G401.6 (cell line): ENCODE results near the gene DELE1.
A peak's percentile ranks its signal among the peaks of the same experiment; 100 is the strongest.

Experiments used
- FAIRE-seq: peaks from 2 replicates; lab custom pipeline; 2012; peaks lifted over from hg19 to GRCh38; lab: Jason Lieb, UNC

DELE1 gene

DNA sequence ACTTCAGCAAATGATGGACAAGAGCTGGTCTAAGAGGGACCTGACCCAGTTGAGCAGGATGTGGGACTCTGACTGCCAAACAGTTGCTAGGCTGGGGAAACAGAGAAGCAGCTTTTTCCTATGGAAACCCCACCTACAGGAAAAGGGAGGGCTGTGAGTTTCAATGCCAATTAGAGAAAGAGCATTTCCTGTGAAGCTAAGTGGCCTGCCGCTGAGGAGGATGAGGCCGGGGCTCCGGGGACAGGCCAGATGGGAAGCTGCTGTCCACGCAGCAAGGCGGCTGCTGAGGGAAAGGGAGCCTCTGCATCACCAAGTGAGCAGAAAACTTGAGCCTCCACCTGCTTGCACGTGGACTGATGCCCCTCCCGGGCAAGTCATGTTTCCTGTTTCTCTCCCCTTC, 34.4 kb downstream of the DELE1 start, which contains the start of gene PCDH12:
PCDH12 (minus strand) TSS at position 90 of the 400 bp plus-strand sequence. CDS start 351 bp downstream, outside the sequence.
- FAIRE-seq, result no peak

DNA sequence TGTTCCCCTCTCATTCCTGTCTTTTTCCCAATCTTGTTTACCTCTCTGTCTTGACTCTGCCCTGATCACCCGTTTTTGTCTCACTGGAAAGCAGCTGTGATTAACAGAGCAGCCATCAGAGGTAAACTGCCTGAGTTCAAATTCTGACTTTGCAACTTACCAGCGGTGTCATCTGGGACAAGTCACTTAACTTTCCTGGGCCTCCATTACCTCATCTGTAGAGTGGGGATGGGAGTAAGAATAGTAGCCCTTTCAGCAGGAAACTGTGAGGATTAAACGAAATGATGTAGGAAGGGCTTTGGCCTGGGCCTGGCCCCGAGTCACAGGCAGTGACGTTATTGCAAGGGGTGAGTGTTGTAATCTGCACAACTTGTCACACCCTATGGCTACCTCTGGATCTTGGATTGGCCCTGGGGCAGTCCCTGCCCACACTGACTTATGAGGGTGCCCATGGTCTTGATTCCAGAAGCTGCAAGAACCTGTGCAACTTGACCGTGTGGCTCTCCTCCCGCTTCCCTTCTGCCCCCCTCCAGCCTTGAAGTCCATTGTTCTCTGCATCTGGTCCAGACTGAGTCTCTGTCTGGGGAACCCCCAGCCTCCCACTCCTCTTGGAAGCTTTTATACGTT, 35.0 kb downstream of the DELE1 start:
- FAIRE-seq, result no peak

DNA sequence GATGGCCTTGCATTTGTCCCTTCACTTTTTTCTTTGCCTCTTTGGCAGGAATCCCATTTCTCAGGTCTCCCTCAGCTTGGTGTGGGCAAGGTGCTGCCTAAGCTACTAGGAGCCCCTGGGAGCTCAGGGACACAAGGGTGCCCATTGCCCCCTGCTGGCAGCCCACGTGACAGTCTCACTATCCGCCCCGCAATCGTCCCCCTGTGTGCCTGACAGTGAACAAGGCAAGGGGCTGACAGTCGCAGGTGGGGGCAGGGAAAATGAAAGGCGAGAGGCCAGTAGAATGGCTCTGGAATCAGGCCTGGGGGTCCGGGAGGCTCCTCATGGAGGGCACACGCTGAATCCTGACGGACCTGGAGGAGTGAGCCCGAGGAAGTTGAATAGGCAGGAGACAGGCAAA, 36.3 kb downstream of the DELE1 start:
- no peak for FAIRE-seq

DNA sequence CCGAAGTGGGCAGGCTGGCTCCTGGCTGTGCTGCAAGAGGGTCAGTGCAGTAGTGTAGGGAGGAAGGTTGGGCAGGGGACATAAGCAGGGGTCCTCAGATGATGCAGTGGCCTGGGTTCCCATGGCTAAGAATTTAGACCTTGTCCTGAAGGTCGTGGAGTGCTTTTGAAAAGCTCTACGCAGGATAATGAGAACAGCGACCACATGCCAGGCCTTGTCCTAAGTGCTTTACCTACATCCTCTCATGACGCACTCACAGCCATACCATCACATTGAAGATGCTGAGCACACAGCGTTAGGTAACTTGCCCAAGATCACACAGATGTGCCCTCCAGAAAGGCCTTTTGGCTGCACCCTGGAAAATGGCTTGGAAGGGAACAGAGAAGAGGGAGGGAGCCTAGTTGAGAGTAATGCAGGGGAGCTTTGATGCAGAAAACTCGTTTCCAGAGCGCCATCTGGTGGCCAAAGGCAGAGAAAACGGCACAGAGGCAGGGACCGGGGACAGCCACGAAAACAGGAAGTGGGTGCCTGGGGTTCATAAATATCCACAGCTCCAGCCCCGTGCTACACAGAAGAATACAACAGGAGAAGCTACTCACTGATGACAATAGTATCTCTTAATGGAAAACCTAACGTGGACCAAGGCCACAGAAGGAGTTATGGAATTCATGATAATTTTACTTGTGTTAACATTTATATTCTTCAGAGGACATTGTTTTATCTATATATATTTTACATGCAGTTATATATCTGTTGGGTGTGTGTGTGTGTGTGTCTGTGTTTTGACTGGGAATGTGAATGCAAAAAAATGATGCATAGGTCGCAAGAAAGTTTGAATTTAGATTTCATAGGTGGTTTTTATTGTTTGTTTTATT, 37.0 kb downstream of the DELE1 start:
- FAIRE-seq, result peak; percentile 84

DNA sequence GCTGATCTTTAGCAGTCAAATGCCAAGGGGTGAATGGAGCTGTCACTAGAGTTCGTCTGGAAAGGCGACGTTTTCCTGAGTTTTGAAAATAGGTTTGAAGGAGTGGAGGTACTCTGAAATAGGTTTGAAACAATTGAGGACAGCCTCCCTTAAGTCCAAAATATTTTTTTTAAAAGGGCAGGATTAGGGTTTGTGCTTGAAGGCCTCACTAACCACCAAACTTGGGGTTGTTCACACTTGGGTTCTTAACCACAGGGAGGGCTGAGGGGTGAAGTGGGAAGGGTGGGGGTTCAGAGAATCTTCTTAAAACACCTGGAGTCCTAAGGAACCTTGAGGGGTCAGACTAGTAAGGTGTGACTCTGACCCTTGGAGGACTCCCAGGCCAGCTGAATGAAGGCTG, 37.8 kb downstream of the DELE1 start:
- no peak for FAIRE-seq

DNA sequence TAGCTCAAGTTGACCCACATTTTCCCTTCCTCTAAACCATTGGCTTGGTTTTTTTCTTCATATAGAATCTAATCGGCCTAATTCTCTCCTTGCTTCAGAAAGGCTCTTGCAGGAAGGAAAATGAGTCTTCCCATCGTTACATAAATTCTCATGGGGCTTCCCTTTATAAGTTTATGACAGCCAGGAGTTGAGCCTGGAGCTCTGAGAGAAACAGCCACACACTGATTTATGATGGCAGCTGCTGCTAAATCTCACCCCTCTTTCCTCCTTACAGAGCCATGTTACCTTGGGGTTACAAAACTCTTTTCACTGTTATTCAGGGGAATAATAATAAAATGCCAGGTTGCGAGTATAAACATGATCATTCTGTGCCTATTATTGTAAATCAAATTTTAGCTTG, 40.0 kb downstream of the DELE1 start:
- FAIRE-seq, result no peak

DNA sequence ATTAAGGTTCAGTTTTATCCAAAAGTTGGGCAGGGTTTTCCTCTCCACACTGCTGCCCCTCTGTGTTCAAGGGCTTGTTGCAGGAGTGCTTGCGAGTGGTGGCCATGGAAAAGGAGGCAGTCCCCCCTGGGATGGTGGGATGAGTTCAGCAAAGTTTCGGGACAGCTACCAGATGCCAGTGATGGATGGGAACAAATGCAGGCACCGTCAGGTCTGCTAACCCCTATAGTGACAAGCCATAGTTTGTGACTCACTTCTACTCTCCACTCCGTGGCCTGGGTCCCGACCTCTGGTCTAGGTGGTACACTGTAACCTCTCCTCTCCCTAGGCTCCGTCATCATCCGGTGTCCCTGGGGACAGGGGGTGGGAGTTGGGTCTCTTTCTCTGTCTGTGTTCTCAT, 41.4 kb downstream of the DELE1 start:
- no peak for FAIRE-seq

DNA sequence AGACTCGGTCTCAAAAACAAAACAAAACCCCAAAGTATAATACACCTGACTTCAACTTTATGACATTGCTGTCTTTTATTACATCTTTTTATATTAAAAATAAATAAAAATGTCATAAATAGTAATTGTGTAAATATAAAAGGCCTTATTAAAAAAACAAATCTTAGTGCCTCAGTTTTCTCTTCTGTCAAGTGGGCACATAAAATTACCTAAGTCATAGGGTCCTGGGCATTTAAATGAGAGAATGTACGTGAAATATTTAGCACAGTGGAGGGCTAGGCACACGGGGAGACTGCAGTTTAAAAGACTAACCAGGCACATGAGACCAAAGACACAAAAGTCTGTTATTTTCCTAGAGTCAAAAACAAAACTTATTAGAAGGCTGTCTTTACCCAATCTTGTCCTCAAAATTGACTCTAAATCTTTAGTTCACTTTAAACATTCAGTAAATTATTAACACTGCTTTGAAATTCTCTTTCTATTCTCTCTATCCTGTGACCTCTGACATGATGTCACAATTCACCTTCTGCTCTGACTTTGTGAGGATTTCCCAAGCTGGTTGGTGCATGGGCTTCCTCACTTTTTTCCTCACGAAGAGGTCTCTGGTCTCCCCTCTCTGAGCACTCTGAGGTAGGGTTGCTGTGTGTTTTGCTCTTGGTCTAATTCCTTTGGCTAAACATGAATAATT, 42.7 kb downstream of the DELE1 start:
- no peak for FAIRE-seq

DNA sequence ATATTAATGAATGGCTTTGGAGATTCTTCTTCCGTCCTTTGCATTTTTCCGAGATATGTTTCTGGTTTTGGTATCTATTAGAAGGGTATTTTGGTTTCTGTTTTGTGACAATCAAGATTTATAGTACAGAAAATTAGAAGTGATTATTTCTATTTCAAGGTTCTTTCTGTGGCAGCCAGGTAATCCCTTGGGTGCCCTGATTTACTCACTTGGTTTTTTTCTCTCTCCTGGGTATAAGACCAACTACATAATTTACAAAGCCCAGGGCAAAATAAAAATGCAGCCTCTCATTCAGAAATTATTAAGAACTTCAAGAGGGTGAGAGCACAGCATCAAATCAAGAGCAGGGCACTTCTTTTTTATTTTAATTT, 43.3 kb downstream of the DELE1 start:
- FAIRE-seq, result no peak

DNA sequence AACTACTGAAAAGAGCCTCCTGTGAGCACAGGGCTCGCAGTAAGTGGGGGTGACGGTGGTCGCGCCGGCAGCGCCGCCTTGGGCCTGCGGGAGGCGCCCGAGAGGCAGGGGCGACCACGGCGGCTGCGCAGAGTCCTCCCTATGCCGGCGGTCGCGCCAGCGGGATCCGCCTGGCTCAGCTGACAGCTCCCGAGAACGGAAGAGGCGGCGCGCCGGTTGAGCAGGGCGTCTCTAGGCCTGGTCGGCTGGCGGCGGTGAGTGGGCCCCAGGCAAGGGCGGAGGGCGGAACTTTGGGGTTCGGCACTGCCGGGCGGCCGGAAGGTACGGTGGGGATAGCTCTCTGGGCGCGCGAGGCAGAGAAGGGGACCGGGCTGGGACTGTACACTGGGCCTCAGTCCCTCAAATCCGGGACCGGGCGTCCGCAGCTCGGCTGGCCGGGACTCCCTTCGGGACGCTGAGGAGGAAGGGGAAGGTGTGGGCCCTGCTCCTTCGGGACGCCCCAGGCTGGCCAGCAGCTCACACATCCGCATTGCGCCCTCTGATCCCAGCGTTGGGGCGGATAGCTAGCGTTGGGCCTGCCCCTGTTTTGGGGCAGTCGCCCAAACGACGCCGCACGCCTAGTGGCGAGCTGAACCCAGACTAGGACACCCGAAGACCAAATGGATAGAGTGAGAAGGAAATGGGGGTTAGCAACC, 45.4 kb downstream of the DELE1 start, which contains the start of gene RNF14:
RNF14 (plus strand) TSS at position 192 of the 695 bp plus-strand sequence. CDS start 4,484 bp downstream, outside the sequence.
- peak; percentile 60 for FAIRE-seq

DNA sequence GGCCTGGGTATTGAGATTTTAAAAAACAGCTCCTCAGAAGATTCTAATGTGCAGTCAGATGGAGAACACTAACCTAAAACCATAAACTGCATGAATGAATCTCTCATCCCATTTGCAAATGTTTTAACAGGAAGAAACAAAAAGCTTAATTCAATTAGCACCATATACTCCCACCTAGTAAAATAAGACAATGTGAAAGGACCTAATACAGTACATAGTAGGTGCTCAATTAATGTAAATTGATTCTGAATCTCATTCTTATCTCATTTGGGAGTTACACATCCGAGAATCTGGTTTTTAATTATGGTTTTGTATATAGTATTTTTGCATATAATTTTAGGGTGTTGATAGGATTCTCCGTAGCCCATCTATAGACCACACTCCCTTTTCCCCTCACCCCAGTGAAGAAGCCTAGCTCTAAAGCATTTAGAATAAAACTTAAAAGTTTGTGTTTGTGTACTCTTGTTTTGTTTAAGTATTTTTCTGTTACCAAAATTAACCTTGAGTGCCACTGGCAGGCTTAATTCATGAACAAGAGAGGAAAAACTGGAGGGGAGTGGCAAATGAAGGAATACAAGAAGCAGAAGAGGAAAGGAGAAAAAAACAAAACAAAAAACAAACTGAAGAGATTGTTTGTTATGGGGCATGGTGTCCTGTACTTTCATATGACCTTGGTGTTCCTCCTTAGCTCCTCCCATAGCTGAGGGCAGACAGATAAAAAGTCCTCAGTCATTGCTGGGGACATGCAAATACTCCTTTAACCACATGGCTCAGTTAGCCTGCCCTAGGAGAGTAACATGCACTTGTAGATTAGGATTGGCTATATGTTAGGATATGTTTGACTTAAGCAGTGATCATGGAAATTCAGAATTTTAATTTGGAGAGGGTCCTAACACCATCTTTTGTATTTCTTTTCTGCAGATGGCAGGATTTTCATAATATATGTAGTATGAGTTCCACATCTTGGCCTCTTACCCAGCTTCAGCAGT, 46.4 kb downstream of the DELE1 start:
- FAIRE-seq, result no peak

DNA sequence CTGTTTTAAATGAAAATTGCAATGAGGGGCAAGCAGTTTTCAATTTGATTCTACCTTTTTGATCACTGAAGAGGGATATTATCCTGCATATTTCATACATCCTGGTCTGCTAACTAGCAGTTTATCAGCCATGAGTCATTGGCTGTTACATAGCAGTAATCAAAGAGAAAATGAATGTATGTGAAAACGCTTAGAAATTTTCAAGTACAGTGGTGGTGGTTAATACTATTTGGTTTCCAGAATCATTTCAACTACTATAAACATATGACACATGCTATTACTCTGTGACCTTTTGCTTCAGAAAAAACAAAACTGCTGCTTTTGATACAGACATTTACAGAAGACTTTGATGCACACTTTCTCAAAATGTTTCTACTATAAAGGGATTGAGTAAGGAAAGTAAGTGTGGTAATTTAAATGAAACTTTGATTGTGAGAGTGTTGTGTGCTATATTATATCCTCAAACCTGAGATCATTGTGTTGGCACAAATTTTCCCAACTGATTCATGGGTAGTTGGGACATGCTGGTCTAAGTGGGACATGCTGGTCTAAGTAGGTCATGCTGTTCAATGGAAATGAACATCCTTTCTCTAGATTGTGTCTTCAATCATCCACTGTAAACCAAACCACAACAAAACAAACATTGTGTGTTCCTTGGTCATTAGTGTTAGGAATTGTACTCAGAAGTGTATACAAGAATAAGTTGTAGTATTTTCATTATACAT, 50.4 kb downstream of the DELE1 start:
- no peak for FAIRE-seq

DNA sequence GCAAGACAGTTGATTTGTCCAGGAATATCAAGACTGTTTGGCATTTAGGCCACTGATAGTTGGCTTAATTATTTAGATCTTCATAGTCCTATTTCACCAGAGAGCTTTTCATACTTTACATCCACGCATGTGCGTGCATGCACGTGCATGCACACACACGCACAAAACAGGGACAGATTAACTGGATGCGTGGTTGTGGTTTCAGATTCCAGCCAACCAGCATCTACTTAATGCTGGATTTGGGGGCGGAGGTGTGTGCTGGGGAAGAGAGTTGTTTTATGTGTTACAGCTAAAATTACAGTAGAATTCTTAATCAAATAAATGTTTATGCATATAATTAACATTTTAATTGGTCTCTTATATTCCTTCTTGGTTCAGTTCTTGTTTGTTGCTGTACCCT, 52.5 kb downstream of the DELE1 start:
- no peak for FAIRE-seq

DNA sequence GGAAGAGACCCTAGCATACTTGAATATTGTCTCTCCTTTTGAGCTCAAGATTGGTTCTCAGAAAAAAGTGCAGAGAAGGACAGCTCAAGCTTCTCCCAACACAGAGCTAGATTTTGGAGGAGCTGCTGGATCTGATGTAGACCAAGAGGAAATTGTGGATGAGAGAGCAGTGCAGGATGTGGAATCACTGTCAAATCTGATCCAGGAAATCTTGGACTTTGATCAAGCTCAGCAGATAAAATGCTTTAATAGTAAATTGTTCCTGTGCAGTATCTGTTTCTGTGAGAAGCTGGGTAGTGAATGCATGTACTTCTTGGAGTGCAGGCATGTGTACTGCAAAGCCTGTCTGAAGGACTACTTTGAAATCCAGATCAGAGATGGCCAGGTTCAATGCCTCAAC, 54.7 kb downstream of the DELE1 start:
- FAIRE-seq, result no peak

DNA sequence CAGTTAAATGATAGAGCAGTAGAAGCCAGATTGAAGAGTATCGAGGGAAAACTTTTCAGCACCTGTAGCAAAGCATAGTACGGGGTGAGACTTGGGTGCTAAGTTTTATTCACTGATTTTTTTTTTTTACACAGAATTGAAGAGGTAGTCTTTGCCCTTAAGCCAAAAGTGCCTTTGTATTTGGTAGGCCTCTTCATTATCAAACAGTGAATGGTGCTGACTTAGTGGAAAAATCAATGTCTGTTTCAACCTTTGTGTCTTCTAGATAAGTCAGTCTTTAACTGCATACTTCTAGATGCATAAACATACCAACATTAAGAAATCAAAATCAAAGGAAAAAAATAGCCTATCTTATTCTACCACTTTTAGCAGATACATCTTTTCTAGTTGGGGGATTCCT, 59.0 kb downstream of the DELE1 start:
- no peak for FAIRE-seq

DNA sequence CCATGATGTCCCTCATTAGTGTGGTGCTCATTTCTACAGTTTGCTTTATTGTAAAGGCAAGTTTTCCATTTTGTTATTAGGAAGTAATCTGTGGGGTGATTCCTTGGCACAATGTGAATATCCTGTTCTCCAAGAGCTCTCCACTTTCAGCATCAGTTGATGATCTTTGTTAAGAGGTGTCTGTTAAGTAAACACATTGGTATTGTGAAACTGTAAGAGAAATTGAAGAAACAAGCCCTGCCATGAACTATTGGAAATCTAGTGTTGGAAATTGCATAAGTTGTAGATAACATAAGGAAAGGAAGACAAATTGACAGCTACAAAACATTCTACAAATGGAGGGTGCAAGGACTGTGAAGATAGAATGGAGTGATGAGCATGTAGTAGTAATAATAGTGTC, 62.4 kb downstream of the DELE1 start:
- no peak for FAIRE-seq

DNA sequence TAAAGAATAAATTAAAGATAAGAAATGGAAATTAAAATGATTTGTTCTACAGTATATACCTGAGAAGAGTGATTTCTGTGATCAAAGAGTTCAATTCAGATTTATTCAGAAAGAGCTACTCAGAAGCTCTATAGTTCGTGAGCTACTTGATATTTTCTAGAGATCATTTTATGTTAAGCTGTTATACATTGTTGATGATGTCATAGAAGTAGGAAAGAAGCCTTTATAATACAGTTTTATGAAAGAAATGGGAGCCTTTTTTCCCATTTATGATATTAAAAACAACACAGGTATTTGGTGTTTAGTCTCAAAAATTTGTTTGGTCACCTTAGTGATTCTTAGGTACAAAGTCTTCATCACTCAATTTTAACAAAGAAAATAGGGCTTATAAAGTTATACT, 66.0 kb downstream of the DELE1 start:
- no peak for FAIRE-seq
